Cerebellar cortex (tissue), 1 donor: Measurements from ENCODE around the gene DDX47.
"Not testable (repeated sequence)": the region's sequence is repeated elsewhere in the genome, so short reads cannot be mapped to it uniquely, and the experiment has no call there.

Source experiments
- DNase-seq: peaks from one replicate; pipeline ENCODE4 v3.0.0-alpha.2; 2015; ENCODE audit warnings: low spot score

Gene DDX47

DNA sequence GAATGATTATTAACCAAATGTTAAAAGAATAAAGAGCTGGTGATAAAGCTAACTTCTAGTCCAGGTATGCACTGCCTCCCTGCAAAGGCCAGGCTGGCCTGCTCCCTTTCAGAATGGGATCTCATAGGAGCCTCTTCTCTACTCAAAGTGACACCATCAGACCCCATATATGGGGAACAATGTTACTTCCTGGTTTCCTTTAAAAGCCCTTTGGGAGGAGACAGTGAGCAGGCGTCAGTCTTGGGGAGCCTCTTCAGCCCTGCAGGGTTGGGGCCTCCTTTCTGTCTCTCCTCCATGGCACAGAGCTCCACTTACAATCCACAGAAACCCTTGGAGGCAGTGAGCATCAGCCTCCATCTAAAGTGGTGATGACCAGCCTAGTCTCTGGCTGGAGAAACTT lies 60.9 kb downstream of the DDX47 start:
- DNase-seq = no peak

DNA sequence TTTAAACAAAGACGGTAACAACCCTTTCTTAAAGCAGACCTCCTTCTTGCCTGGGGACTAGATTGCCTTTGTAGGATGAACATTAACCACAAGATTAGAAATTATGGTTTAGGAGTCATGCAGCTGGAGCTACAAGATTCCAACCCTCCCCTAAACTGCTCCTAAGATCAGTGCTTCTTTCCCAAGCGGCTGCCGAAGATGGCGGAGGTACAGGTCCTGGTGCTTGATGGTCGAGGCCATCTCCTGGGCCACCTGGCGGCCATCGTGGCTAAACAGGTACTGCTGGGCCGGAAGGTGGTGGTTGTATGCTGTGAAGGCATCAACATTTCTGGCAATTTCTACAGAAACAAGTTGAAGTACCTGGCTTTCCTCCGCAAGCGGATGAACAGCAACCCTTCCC lies 62.2 kb downstream of the DDX47 start:
- DNase-seq = not testable (repeated sequence)

DNA sequence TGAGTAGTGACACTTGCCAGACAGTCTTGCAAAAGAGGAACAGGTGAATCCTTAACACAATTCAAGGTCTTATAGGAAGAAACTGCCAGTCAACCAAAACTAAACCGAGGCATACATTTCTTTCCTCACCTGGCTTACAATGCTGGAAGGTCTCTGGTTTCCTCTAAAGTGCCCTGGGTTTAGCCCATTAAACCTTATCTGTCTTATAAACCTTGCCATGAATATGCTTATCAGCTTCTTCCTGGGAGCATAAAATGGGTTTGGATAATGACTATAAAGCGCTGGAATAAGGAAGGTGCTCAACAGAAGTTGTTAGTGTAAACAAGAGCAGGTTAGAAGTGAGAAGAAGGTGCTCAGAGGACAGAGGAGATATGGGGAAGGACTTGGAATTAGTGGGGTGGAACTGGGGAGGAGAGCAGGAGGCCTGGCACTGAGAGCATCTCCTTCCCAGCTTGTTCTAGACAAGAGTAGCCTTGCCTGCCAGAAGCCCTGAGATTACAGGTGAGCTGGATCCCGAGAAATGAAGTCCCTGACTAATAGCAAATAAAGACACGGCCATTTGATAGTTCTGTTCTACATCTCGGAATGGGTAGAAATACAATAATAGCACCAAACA lies 64.1 kb downstream of the DDX47 start:
- DNase-seq = no peak

DNA sequence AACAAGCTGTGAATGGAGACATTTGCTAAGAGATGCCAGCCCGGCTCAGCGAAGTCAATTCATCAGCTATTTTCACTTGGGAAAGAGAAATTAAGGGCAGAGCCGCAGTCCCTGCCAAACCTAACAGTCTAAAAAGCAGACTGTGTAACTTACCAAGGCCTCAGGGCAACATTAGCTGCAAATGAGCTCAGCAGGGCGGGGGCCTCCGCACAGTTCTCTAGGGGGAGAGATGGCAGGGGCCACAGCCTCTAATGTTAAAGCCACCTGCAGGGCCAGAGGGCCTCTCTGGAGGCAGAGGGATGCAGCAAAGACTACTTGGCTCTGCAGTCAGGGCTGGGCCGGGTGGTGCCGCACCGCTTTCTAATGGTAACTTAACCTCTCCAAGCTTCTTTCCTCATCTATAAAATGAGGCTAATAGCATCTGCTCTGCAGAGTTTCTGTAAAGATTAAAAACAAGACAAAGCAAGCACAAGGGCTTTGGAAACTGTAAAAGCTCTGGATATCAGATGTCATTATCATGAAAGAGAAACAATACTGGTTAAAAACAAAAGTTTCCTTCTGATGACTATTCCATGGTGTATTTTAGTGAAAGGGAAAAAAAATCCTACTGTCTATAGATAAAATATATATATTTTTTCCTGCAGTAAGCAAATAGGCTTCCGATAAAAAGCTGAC lies 64.8 kb downstream of the DDX47 start:
- DNase-seq = no peak
